Loucy (cell line): ENCODE measurements around the gene PRRX1.
A peak's percentile ranks its signal among the peaks of the same experiment; 100 is the strongest.

Source experiments
- H2AFZ ChIP-seq: fragments of 200-600 bp; sonication (generic); 2 replicates; pipeline ENCODE4 v1.6.0; 2016; ENCODE audit warnings: antibody characterized with exemption, mild to moderate bottlenecking, low read length, moderate library complexity
- H3F3A ChIP-seq: fragments of 200-600 bp; 2 replicates; pipeline ENCODE4 v1.6.0; 2016; ENCODE audit warnings: antibody characterized with exemption, low read depth, mild to moderate bottlenecking
- H3K27me3 ChIP-seq: fragments of 200-600 bp; sonication (generic); 2 replicates; pipeline ENCODE4 v1.6.1; 2014; ENCODE audit warnings: low read length, mild to moderate bottlenecking; ENCODE audit not compliant: insufficient read depth, poor library complexity, severe bottlenecking
- H3K36me3 ChIP-seq: fragments of 200-600 bp; sonication (generic); 2 replicates; pipeline ENCODE4 v1.6.1; 2016; ENCODE audit warnings: low read length; ENCODE audit not compliant: insufficient read depth
- H3K4me1 ChIP-seq: fragments of 200-600 bp; sonication (generic); 2 replicates; pipeline ENCODE4 v1.5.1; 2014; ENCODE audit warnings: low read length, mild to moderate bottlenecking; ENCODE audit not compliant: insufficient read depth, poor library complexity, severe bottlenecking
- H3K4me2 ChIP-seq: fragments of 200-600 bp; sonication (generic); 2 replicates; pipeline ENCODE4 v1.6.0; 2014; ENCODE audit warnings: antibody characterized with exemption, low read length, low read depth, mild to moderate bottlenecking; ENCODE audit not compliant: poor library complexity, severe bottlenecking
- H3K4me3 ChIP-seq: fragments of 200-600 bp; sonication (generic); 2 replicates; pipeline ENCODE4 v1.5.1; 2014; ENCODE audit warnings: low read length, mild to moderate bottlenecking, mixed read lengths; ENCODE audit not compliant: poor library complexity, severe bottlenecking
- H3K79me2 ChIP-seq: fragments of 200-600 bp; sonication (generic); 2 replicates; pipeline ENCODE4 v1.6.1; 2014; ENCODE audit warnings: low read length; ENCODE audit not compliant: insufficient read depth
- H3K9ac ChIP-seq: fragments of 200-600 bp; sonication (generic); 2 replicates; pipeline ENCODE4 v1.6.0; 2014; ENCODE audit warnings: mild to moderate bottlenecking, low read depth, low read length, moderate library complexity; ENCODE audit not compliant: poor library complexity, severe bottlenecking
- H3K9me2 ChIP-seq: fragments of 200-600 bp; sonication (generic); replicated peaks from 2 replicates; pipeline ENCODE4 v1.6.1; 2016; ENCODE audit warnings: low read depth, low read length, mixed read lengths
- H3K9me3 ChIP-seq: fragments of 200-600 bp; sonication (generic); 2 replicates; pipeline ENCODE4 v1.6.1; 2014; ENCODE audit warnings: mild to moderate bottlenecking, antibody characterized with exemption, low read length, low read depth; ENCODE audit not compliant: insufficient read depth
- H4K20me1 ChIP-seq: fragments of 200-600 bp; sonication (generic); 2 replicates; pipeline ENCODE4 v1.6.0; 2014; ENCODE audit warnings: antibody characterized with exemption, low read length, mild to moderate bottlenecking; ENCODE audit not compliant: insufficient read depth, poor library complexity, severe bottlenecking
- CTCF ChIP-seq: fragments of 200-600 bp; sonication (generic); conservative IDR thresholded peaks from 2 replicates; pipeline ENCODE4 v1.5.1; 2014; ENCODE audit warnings: mild to moderate bottlenecking, antibody characterized with exemption, low read length
- EZH2phosphoT487 ChIP-seq: fragments of 200-600 bp; IDR thresholded peaks from 2 replicates; pipeline ENCODE4 v1.6.1; 2018; ENCODE audit warnings: antibody characterized with exemption, mild to moderate bottlenecking, moderate library complexity, borderline replicate concordance

Gene PRRX1

GRCh38 chr1:170707117-170707516, 43.2 kb downstream of the PRRX1 start:
- no peaks in the 10 kb centered on the region for H3K79me2 ChIP-seq
- H3K9me3 ChIP-seq = peaks cover 10% of the 10 kb centered on the region
- H3K4me1 ChIP-seq = peaks cover 28% of the 10 kb centered on the region
- H3K27me3 ChIP-seq = no peaks in the 10 kb centered on the region
- no peak overlapping the region for H2AFZ ChIP-seq
- TF ChIP-seq CTCF (no peak), EZH2phosphoT487 (no peak)
- H3K4me2 ChIP-seq = no peak overlapping the region
- no peak overlapping the region for H3K4me3 ChIP-seq
- H3F3A ChIP-seq = no peaks in the 10 kb centered on the region
- no peaks in the 10 kb centered on the region for H3K9me2 ChIP-seq
- H3K9ac ChIP-seq = no peak overlapping the region
- no peaks in the 10 kb centered on the region for H4K20me1 ChIP-seq
- H3K36me3 ChIP-seq = peaks cover 5% of the 10 kb centered on the region; the same call in 1 of the 2 replicates

GRCh38 chr1:170707959-170708655, 44.2 kb downstream of the PRRX1 start:
- H3K79me2 ChIP-seq = no peaks in the 10 kb centered on the region
- no peak overlapping the region for H3K4me2 ChIP-seq
- H2AFZ ChIP-seq = no peak overlapping the region
- H3F3A ChIP-seq = peaks cover 6% of the 10 kb centered on the region; the same call in 1 of the 2 replicates
- no peaks in the 10 kb centered on the region for H4K20me1 ChIP-seq
- TF ChIP-seq EZH2phosphoT487 (no peak), CTCF (no peak)
- no peaks in the 10 kb centered on the region for H3K9me2 ChIP-seq
- peaks cover 5% of the 10 kb centered on the region; the same call in 1 of the 2 replicates for H3K36me3 ChIP-seq
- no peaks in the 10 kb centered on the region for H3K27me3 ChIP-seq
- no peak overlapping the region for H3K4me3 ChIP-seq
- peaks cover 13% of the 10 kb centered on the region for H3K9me3 ChIP-seq
- H3K4me1 ChIP-seq = peaks cover 38% of the 10 kb centered on the region
- H3K9ac ChIP-seq = no peak overlapping the region

GRCh38 chr1:170711682-170712081, 47.8 kb downstream of the PRRX1 start:
- H3K79me2 ChIP-seq = no peaks in the 10 kb centered on the region
- H3K27me3 ChIP-seq = no peaks in the 10 kb centered on the region
- peak overlapping the region; percentile 30 for H3K4me3 ChIP-seq
- peaks cover 18% of the 10 kb centered on the region; the same call in 1 of the 2 replicates for H3F3A ChIP-seq
- peaks cover 13% of the 10 kb centered on the region for H3K9me3 ChIP-seq
- no peak overlapping the region for H3K9ac ChIP-seq
- no peak overlapping the region for H3K4me2 ChIP-seq
- H3K4me1 ChIP-seq = peaks cover 58% of the 10 kb centered on the region
- no peaks in the 10 kb centered on the region for H3K9me2 ChIP-seq
- no peaks in the 10 kb centered on the region for H4K20me1 ChIP-seq
- TF ChIP-seq CTCF (no peak), EZH2phosphoT487 (no peak)
- no peak overlapping the region for H2AFZ ChIP-seq
- H3K36me3 ChIP-seq = peaks cover 5% of the 10 kb centered on the region; the same call in 1 of the 2 replicates
